GM21723 (cell line): ENCODE results near the gene CDC16.
"Not testable (repeated sequence)": the region's sequence is repeated elsewhere in the genome, so short reads cannot be mapped to it uniquely, and the experiment has no call there.

Source experiments
- ATAC-seq: cut with Tn5 transposase; IDR thresholded peaks from one replicate; pipeline ENCODE4 v1.9.1; 2021; ENCODE audit warnings: mild to moderate bottlenecking, moderate library complexity; ENCODE audit not compliant: unreplicated experiment

CDC16 gene

GRCh38 chr13:114226699-114227323, 7.9 kb upstream of the CDC16 start:
- ATAC-seq: peak; percentile 90

GRCh38 chr13:114227528-114227927, 7.2 kb upstream of the CDC16 start:
- ATAC-seq: no peak

GRCh38 chr13:114228176-114228575, 6.5 kb upstream of the CDC16 start:
- no peak for ATAC-seq

GRCh38 chr13:114229506-114229905, 5.2 kb upstream of the CDC16 start:
- ATAC-seq: no peak

- ATAC-seq: no peak
These were observed 4.6 kb upstream of the CDC16 start for GRCh38 chr13:114230117-114230516.

GRCh38 chr13:114230575-114230974, 4.1 kb upstream of the CDC16 start:
- ATAC-seq: no peak

GRCh38 chr13:114231886-114232285, 2.8 kb upstream of the CDC16 start:
- no peak for ATAC-seq

- ATAC-seq: no peak
These were observed 442 bp upstream of the CDC16 start for GRCh38 chr13:114234266-114234644.

- no peak for ATAC-seq
These were observed 1.0 kb downstream of the CDC16 start for GRCh38 chr13:114235697-114236096.

- ATAC-seq: no peak
These were observed 1.5 kb downstream of the CDC16 start for GRCh38 chr13:114236227-114236626.

- no peak for ATAC-seq
These were observed 2.9 kb downstream of the CDC16 start for GRCh38 chr13:114237415-114238112.

- ATAC-seq: no peak
These were observed 7.2 kb downstream of the CDC16 start for GRCh38 chr13:114241918-114242317.

GRCh38 chr13:114243971-114244370, 9.3 kb downstream of the CDC16 start:
- no peak for ATAC-seq

- ATAC-seq: no peak
These were observed 9.9 kb downstream of the CDC16 start for GRCh38 chr13:114244637-114245036.

- ATAC-seq: no peak
These were observed 13.3 kb downstream of the CDC16 start for GRCh38 chr13:114248011-114248410.

- no peak for ATAC-seq
These were observed 14.4 kb downstream of the CDC16 start for GRCh38 chr13:114249077-114249476.

GRCh38 chr13:114251639-114252440, 17.1 kb downstream of the CDC16 start:
- not testable (repeated sequence) for ATAC-seq

- ATAC-seq: no peak
These were observed 21.9 kb downstream of the CDC16 start for GRCh38 chr13:114256547-114256946.

GRCh38 chr13:114257014-114257413, 22.3 kb downstream of the CDC16 start:
- ATAC-seq: no peak

GRCh38 chr13:114258589-114258988, 23.9 kb downstream of the CDC16 start:
- ATAC-seq: no peak

- ATAC-seq: no peak
These were observed 24.7 kb downstream of the CDC16 start for GRCh38 chr13:114259374-114259773.

GRCh38 chr13:114259974-114260373, 25.3 kb downstream of the CDC16 start:
- ATAC-seq: peak; percentile 61
